GM21526 (cell line): Measurements from ENCODE around the gene STAT2.

Experiments
- ATAC-seq: cut with Tn5 transposase; IDR thresholded peaks from one replicate; pipeline ENCODE4 v1.9.1; 2021; ENCODE audit warnings: moderate library complexity; ENCODE audit not compliant: unreplicated experiment, low FRiP score

Gene STAT2

GRCh38 chr12:56298828-56299227 is 61.1 kb downstream of the STAT2 start:
- ATAC-seq: no peak

- ATAC-seq: no peak
These were observed 62.5 kb downstream of the STAT2 start for GRCh38 chr12:56297400-56297799.

- ATAC-seq: no peak
These were observed 63.6 kb downstream of the STAT2 start for GRCh38 chr12:56296295-56296694.

GRCh38 chr12:56293795-56294194 is 66.1 kb downstream of the STAT2 start:
- no peak for ATAC-seq
